IMR-90 (cell line): ENCODE data around the gene PAPSS1. TPM values are rescaled to one million over a fixed set of nuclear protein-coding genes. Genes with fewer than 3 reads are reported as not detected.

ENCODE experiments used
- ATAC-seq: fragments of 200-7000 bp; cut with Tn5 transposase; 2 replicates; pipeline ENCODE4 v1.9.1; 2020; ENCODE audit warnings: low read depth, mild to moderate bottlenecking, moderate library complexity
- BruUV-seq: library from RNA; stranded (reverse); fragments of 400-500 nt; replicated peaks from 2 replicates; lab custom pipeline; 2021; lab: Mats Ljungman, UMichigan
- CTCF ChIA-PET: fragments of 300-600 bp; formaldehyde crosslinking; extraction: SDS; loops from one replicate; lab custom pipeline; 2021; ENCODE audit warnings: antibody characterized with exemption; lab: Yijun Ruan, JAX
- POLR2A ChIA-PET: fragments of 300-600 bp; sonication (Branson Sonifier 250); formaldehyde crosslinking; loops from one replicate; lab custom pipeline; 2022; ENCODE audit warnings: antibody characterized with exemption; ENCODE audit not compliant: unreplicated experiment; lab: Charles Lee
- DNase-seq: peaks from one replicate; pipeline ENCODE4 v3.0.0; 2013
- H2AFZ ChIP-seq: replicated peaks from 2 replicates; pipeline ENCODE3; 2013; ENCODE audit warnings: low read length, mild to moderate bottlenecking; ENCODE audit not compliant: poor library complexity
- H2AK5ac ChIP-seq: 2 replicates; pipeline ENCODE4 v1.6.1; 2013; ENCODE audit warnings: low read depth, low read length, inconsistent platforms
- H2AK9ac ChIP-seq: replicated peaks from 2 replicates; pipeline ENCODE3; 2013; ENCODE audit warnings: mild to moderate bottlenecking, low read depth, low read length, moderate library complexity; ENCODE audit not compliant: poor library complexity
- H2BK120ac ChIP-seq: 2 replicates; pipeline ENCODE4 v1.6.1; 2013; ENCODE audit warnings: low read depth, low read length, inconsistent platforms
- H2BK15ac ChIP-seq: 3 replicates; pipeline ENCODE4 v1.6.1; 2013; ENCODE audit warnings: low read depth, low read length, inconsistent platforms
- H2BK20ac ChIP-seq: 2 replicates; pipeline ENCODE4 v1.6.1; 2013; ENCODE audit warnings: low read depth, mild to moderate bottlenecking, inconsistent platforms, low read length, moderate library complexity
- H2BK5ac ChIP-seq: 2 replicates; pipeline ENCODE4 v1.6.1; 2013; ENCODE audit warnings: mild to moderate bottlenecking, low read depth, low read length, inconsistent platforms; ENCODE audit not compliant: poor library complexity, severe bottlenecking
- H3K14ac ChIP-seq: replicated peaks from 2 replicates; pipeline ENCODE4 v1.6.1; 2013; ENCODE audit warnings: low read depth, low read length, inconsistent platforms
- H3K18ac ChIP-seq: 2 replicates; pipeline ENCODE4 v1.6.1; 2013; ENCODE audit warnings: low read depth, low read length, control low read depth
- H3K23ac ChIP-seq: 2 replicates; pipeline ENCODE4 v1.6.1; 2013; ENCODE audit warnings: low read depth, low read length, inconsistent platforms
- H3K27ac ChIP-seq: 2 replicates; pipeline ENCODE4 v1.5.1; 2013; ENCODE audit warnings: mild to moderate bottlenecking, control low read depth, low read length; ENCODE audit not compliant: insufficient read depth
- H3K27me3 ChIP-seq: 2 replicates; pipeline ENCODE4 v1.6.1; 2013; ENCODE audit warnings: low read length; ENCODE audit not compliant: control insufficient read depth, insufficient read depth
- H3K36me3 ChIP-seq: 2 replicates; pipeline ENCODE4 v1.6.1; 2013; ENCODE audit warnings: low read length, mixed read lengths; ENCODE audit not compliant: control insufficient read depth, insufficient read depth
- H3K4ac ChIP-seq: 2 replicates; pipeline ENCODE4 v1.6.1; 2013; ENCODE audit warnings: low read depth, low read length, inconsistent platforms
- H3K4me1 ChIP-seq: 2 replicates; pipeline ENCODE4 v1.6.1; 2013; ENCODE audit warnings: low read length, mixed read lengths; ENCODE audit not compliant: control insufficient read depth, insufficient read depth
- H3K4me2 ChIP-seq: 2 replicates; pipeline ENCODE4 v1.6.1; 2013; ENCODE audit warnings: low read depth, mild to moderate bottlenecking, control low read depth, low read length, moderate library complexity
- H3K4me3 ChIP-seq: 2 replicates; pipeline ENCODE4 v1.5.1; 2013; ENCODE audit warnings: low read depth, mild to moderate bottlenecking, control low read depth, low read length, moderate library complexity; ENCODE audit not compliant: insufficient read depth
- H3K56ac ChIP-seq: 2 replicates; pipeline ENCODE4 v1.6.1; 2013; ENCODE audit warnings: low read length, inconsistent platforms; ENCODE audit not compliant: insufficient read depth; ENCODE audit errors: extremely low read depth
- H3K79me1 ChIP-seq, 2 experiments: 2 replicates each; pipeline ENCODE4 v1.6.1; 2013; ENCODE audit warnings: low read length in 2 of 2, inconsistent platforms in 1 of 2, low read depth in 1 of 2
- H3K9ac ChIP-seq: 2 replicates; pipeline ENCODE4 v1.6.1; 2013; ENCODE audit warnings: low read depth, low read length, control low read depth
- H3K9me1 ChIP-seq: 2 replicates; pipeline ENCODE4 v1.6.1; 2013; ENCODE audit warnings: low read length, inconsistent platforms; ENCODE audit not compliant: insufficient read depth
- H3K9me3 ChIP-seq: 2 replicates; pipeline ENCODE4 v1.6.1; 2013; ENCODE audit warnings: low read length; ENCODE audit not compliant: control insufficient read depth, insufficient read depth
- H4K20me1 ChIP-seq: 2 replicates; pipeline ENCODE4 v1.6.1; 2013; ENCODE audit warnings: low read length, inconsistent platforms; ENCODE audit not compliant: insufficient read depth
- H4K5ac ChIP-seq: 2 replicates; pipeline ENCODE4 v1.6.1; 2013; ENCODE audit warnings: mild to moderate bottlenecking, low read depth, low read length, control low read depth
- H4K8ac ChIP-seq, 2 experiments: 2 replicates each; pipeline ENCODE4 v1.6.1; 2013; ENCODE audit warnings: low read depth in 2 of 2, low read length in 2 of 2, control low read depth in 1 of 2, inconsistent platforms in 1 of 2
- H4K91ac ChIP-seq: 2 replicates; pipeline ENCODE4 v1.6.1; 2013; ENCODE audit warnings: low read depth, low read length, inconsistent platforms; ENCODE audit not compliant: insufficient read depth
- BHLHE40 ChIP-seq: fragments of 150-350 bp; IDR thresholded peaks from 2 replicates; pipeline ENCODE4 v1.6.1; 2016; ENCODE audit warnings: mild to moderate bottlenecking, low read depth, low read length
- CTCF ChIP-seq: conservative IDR thresholded peaks from 2 replicates; pipeline ENCODE4 v1.5.1; 2012; ENCODE audit warnings: mild to moderate bottlenecking, low read depth, low read length, improper control_type of control experiment
- ELK1 ChIP-seq: fragments of 150-350 bp; IDR thresholded peaks from 2 replicates; pipeline ENCODE4 v1.6.1; 2016; ENCODE audit warnings: low read depth, mild to moderate bottlenecking, low read length, moderate library complexity, borderline replicate concordance
- POLR2A ChIP-seq: IDR thresholded peaks from 2 replicates; pipeline ENCODE4 v1.6.1; 2012; ENCODE audit warnings: mild to moderate bottlenecking, low read depth, low read length
- RFX5 ChIP-seq: IDR thresholded peaks from 2 replicates; pipeline ENCODE4 v1.8.0; 2012; ENCODE audit warnings: low read depth, mild to moderate bottlenecking, low read length, moderate library complexity
- WGBS, 2 experiments: methylation state at CpG; one replicate each; pipeline versions ENCODE4 v1.1.5 to v1.1.7; 2013; ENCODE audit warnings: missing lambda C conversion rate in 2 of 2; ENCODE audit not compliant: insufficient read length in 1 of 2; ENCODE audit errors: extremely low coverage in 2 of 2; 5-methylcytosine and 5-hydroxymethylcytosine counted together
- dilution Hi-C: fragments of 300-500 bp; cut with HindIII; formaldehyde crosslinking; loops from one replicate; pipeline ENCODE4 v1.14.3; 2018; ENCODE audit warnings: low sequenced_read_pairs; ENCODE audit not compliant: unreplicated experiment
- in situ Hi-C: fragments of 300-500 bp; cut with MboI; formaldehyde crosslinking; loops from 3 replicates; pipeline ENCODE4 v1.14.3; 2019; ENCODE audit warnings: low sequenced_read_pairs, inconsistent platforms, mixed read lengths
- intact Hi-C: fragments of 100-400 bp; cut with micrococcal nuclease; formaldehyde crosslinking; loops from 2 replicates; pipeline ENCODE4 v1.10.0; 2022
- polyA plus RNA-seq, 3 experiments: library from polyadenylated mRNA; depleted of rRNA; stranded (reverse); fragments of >200 nt; gene quantifications; 2 replicates each; pipeline ENCODE4 v1.2.3, GENCODE V29; 2012; ENCODE audit warnings: low replicate concordance in 1 of 3
- total RNA-seq: library from RNA; depleted of rRNA; stranded (reverse); fragments of >200 nt; gene quantifications from 2 replicates; pipeline ENCODE4 v1.2.3, GENCODE V29; 2012

PAPSS1 gene
- total and polyA plus RNA-seq, 2 of the 4 experiments (the other 2 are of a cell fraction) = 71.8 to 82.8 TPM

- peak; percentile 60 for DNase-seq
- Histone ChIP-seq H3K23ac (no peak overlapping the region), H3K9me1 (no peaks in the 10 kb centered on the region), H2BK15ac (no peak overlapping the region), H3K79me1 (no peaks in the 10 kb centered on the region), H3K27ac (peak overlapping the region; percentile 62; the same call in 1 of the 2 replicates), H3K4me3 (no peak overlapping the region), H4K20me1 (no peaks in the 10 kb centered on the region), H2BK20ac (no peak overlapping the region), H4K8ac (no peak overlapping the region), H3K18ac (peak overlapping the region; percentile 95; the same call in 1 of the 2 replicates), H3K4me1 (peaks cover 8% of the 10 kb centered on the region), H4K5ac (peak overlapping the region; percentile 88), H3K36me3 (no peaks in the 10 kb centered on the region), H3K9ac (0 out of 2 replicates have a peak overlapping the region, but pooled peaks have one; percentile 14), H2AFZ (peak overlapping the region; percentile 7), H2AK9ac (no peak overlapping the region), H4K91ac (no peak overlapping the region), H3K56ac (no peak overlapping the region), H3K4me2 (peak overlapping the region; percentile 81), H3K9me3 (no peaks in the 10 kb centered on the region), H2BK5ac (peak overlapping the region; percentile 40), H2AK5ac (no peak overlapping the region), H3K27me3 (no peaks in the 10 kb centered on the region), H2BK120ac (peak overlapping the region; percentile 7; the same call in 1 of the 2 replicates), H3K14ac (no peak overlapping the region), H3K4ac (no peak overlapping the region; the same call in 1 of the 2 replicates)
- ChIA-PET POLR2A (no interaction called here), CTCF (no interaction called here)
- in situ Hi-C loops = no loop called here
- no TSS peak for BruUV-seq
- peak; percentile 45 for ATAC-seq
- WGBS, 2 experiments = 52% methylated on average over 5 of the region's 11 CpGs; no CpG with 5 or more reads in 1 of the 2 experiments
- dilution Hi-C loops = no loop called here
- intact Hi-C loops = no loop called here
- no peak for TF ChIP-seq RFX5
- no peak for TF ChIP-seq CTCF
- TF ChIP-seq POLR2A = no peak
- TF ChIP-seq ELK1 = no peak
- no peak for TF ChIP-seq BHLHE40
These were observed 21.1 kb upstream of the PAPSS1 start for GRCh38 chr4:107740950-107741701.
